HG02852 (cell line): Measurements from ENCODE around the gene SUSD1.

Experiments used
- ATAC-seq: cut with Tn5 transposase; IDR thresholded peaks from one replicate; pipeline ENCODE4 v1.9.1; 2021; ENCODE audit warnings: mild to moderate bottlenecking, moderate library complexity; ENCODE audit not compliant: unreplicated experiment

SUSD1 gene

GRCh38 chr9:112020680-112021596 lies 154.2 kb downstream of the SUSD1 start:
- peak; percentile 58 for ATAC-seq

DNA sequence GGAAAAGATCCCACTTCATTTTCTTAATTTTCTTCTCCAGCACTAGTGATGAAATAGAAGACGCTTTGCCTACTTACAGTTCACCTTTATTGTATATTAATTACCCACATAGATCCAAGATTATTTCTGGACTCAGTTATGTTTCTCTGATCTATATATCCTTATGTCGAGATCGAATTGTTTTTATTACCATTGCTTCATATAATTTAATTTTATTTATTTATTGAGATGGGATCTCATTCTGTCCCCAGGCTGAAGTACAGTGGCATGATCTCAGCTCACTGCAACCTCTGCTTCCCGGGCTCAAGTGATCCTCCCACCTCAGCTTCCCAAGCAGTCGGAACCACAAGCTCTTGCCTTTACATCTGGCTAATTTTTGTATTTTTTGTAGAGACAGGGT lies 157.2 kb downstream of the SUSD1 start:
- no peak for ATAC-seq

DNA sequence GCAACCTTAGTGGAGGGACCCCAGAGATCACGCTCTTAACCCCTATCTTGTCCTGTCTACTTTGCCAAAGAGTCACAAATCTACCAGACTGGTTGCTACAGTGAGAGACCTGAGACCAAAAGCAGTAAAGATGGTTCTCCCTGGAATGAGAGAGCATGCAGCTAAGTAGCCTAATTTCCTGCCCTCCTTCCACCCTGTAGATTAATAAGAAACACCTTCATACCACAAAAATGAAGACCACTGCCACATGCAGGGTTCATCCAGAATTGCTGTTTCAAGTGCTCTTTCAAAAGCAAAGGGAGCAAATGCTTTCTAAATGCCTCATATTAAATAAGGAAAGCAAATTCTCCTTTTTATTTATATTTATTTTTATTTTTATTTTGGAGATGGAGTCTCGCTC lies 159.4 kb downstream of the SUSD1 start:
- no peak for ATAC-seq

DNA sequence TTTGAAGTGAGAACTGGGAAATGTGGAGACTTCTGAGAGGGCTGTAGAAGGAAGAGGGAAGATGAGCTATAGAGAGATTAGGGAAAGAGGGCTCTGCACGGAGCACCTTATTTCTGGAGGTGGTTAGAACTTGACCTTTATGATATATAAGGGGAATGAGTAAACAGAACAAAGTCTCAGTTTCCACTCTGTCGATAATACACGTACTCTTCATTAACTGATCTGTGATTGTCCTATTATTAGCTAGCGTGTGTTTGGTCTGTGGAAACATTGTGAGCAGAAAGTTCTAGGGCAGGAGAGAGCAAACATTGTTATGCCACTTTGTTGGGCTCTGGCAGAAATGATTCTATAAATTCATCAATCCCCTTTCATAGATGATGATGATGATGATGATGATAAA lies 159.9 kb downstream of the SUSD1 start:
- ATAC-seq, result no peak

- no peak for ATAC-seq
Observed at GRCh38 chr9:112013266-112013665, 161.8 kb downstream of the SUSD1 start.

DNA sequence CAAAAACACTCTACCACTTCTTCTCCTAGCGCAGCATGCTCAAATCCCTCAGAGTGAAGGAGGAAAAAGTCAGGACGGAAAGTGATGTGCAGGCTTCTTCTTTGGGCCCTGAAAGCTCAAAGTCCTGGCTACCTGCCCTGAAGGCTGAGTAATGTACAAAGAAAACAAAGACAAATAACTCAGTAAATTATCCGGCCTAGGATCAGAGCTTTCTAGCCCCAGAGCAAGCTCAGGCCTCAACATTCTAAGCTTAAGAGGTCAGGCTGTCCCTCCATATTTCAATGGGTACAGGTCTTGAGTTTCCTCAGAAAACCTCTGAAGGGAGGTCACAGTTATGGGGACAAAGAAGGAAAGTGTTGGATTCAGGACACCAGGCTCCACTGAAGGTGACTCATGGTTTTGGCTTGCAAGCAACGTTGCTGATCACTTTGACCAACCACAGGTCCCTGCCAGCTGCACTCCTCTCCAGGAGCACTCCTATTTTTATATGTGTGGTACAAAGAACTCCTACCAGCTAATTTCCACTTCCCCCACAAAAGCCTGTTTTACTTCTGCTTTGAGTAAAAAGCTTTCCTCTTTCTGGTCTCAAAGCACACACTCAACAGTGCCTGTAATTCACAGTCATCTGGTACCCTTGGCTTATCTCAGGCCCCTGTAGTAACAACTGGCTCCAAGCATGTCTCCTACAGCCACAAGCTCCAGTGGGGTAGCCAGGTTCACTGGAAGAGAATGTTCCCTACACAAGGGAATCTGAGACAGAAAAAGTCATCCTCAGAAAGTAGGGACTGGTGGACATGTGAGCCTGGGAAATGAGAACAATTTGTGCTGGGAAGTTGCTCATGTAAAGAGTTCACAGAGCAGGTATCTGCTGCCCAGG lies 162.8 kb downstream of the SUSD1 start:
- peak; percentile 87 for ATAC-seq

GRCh38 chr9:112011051-112011620 lies 164.0 kb downstream of the SUSD1 start:
- no peak for ATAC-seq

DNA sequence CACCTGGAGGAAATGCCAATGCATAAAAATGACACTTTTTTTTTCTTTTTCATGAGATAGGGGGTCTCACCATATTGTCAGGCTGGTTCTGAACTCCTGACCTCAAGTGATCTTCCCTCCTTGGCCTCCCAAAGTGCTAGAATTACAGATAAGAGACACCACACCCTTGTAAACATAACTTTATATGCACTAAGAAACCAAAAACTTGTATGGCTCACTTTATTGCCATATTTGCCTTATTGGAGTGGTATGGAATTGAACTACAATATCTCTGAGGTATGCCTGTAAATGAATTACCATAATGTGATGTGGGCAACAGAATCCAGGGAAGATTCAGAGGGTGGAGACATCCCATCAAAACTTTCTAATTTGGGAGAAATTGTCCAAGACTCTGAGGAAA lies 164.6 kb downstream of the SUSD1 start:
- no peak for ATAC-seq

GRCh38 chr9:112009656-112010055 lies 165.4 kb downstream of the SUSD1 start:
- ATAC-seq, result no peak

DNA sequence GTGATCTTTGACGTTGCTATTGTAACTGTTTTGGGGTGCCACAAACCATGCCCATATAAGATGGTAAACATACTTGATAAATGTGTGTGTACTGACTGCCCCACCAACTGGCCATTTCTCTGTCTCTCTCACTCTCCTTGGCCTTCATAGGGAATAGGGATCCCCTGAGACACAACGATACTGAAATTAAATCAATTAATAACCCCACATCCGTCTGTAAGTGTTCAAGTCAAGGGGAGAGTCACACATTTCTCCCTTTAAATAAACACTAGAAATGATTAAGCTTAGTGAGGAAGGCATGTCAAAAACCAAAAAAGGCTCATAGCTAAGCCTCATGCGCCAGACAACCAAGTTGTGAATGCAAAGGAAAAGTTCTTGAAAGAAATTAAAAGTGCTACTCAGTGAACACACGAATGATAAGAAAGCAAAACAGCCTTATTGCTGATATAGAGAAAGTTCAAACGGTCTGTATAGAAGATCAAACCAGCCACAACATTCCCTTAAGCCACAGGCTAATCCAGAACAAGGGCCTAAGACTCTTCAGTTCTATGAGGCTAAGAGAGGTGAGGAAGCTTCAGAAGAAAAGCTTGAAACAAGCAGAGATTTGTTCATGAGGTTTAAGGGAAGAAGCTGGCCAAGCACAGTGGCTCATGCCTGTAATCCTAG lies 167.4 kb downstream of the SUSD1 start:
- no peak for ATAC-seq

DNA sequence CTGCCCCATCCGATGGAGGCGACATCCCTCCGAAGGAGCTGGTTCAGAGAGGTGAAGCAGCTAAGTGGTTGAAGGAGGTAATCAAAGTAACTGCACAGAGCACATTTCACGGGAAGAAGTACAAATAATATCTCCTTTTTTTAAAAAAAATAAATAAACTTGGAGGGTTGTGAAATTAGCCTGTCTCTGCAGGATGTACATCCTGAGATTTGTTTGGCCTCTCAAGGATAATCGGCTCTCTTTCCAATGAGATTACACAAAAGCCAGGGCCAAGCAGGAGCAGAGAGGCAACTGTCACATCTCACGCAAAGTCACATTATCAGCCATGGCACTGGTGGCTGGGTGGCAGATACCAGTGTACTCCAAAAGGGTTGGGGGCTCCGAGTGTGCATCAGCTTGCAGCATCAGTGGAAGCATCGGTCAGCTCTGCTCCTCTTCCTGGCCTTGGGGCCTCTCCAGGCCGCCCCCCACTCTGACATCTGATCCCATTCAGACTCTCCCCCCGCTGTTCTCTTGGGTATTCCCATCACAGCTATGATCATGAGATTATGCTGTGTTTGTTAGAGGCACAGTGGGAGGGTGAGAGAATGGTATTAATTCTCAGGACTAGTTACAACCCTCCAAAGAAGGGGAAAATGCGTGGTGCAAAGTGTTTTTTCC lies 168.6 kb downstream of the SUSD1 start:
- no peak for ATAC-seq

DNA sequence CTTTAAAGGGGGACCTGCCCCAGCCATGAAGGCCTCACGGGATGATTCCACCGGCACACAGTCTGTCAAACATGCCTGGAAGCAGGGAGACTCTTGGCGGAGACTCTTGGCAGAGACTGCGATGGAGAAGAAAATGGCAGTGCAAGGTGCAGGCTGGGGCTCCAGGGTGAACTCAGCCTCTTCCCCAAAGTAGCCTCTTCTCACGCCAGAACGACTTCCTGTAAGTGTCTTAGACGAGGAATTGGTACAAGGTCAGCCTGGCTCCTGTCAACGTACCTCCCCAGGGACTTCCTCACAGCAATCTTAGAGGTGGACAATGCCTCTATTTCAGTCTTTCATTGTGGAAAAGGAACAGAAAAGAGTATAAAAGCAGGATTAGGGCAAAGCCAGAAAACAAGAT lies 169.2 kb downstream of the SUSD1 start:
- ATAC-seq, result no peak

DNA sequence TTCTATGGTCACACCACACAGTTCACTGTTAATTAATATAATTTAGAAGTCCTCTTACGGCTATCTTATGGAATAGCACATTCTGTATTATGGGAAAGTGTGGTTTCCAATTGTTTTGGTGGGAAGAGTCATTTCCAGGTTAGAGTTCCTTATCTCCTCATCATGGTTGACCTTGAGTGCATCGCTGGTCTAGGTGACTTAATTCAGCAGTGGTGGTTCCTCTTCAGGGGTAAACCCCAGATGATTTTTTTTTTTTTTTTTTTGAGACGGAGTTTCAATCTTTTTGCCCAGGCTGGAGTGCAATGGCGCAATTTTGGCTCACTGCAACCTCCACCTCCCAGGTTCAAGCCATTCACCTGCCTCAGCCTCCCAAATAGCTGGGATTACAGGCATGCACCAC lies 171.6 kb downstream of the SUSD1 start:
- no peak for ATAC-seq

- no peak for ATAC-seq
Observed at GRCh38 chr9:112002847-112003457, 172.1 kb downstream of the SUSD1 start.

DNA sequence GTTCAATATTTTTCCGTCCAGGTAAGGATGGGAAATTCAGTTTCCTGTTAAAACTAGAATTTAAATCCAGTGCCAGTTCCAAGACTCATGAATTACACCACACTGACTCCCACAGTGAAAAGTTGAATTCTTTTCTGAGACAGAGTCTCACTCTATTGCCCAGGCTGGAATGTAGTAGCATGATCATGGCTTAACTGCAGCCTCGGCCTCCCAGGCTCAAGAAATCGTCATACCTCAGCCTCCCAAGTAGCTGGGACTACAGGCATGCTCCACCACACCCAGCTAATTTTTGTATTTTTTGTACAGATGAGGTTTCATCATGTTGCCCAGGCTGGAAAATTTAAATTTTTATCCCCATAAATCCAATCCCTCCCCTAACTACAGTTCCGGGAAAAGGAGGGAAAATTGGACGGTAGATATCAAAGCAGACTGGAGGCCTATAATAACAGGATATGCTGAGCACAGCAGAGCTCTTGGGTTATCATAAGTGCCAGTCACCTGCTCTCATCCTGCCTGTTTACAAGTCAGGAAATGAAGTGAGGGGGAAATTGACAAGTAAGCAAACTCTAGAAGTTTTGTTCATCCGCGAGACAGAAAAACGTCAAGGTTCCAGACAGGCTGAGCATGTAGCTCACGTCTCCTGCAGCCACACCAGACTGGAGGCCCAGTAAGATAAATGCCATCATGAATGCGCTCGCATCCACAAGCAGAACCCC lies 172.8 kb downstream of the SUSD1 start:
- no peak for ATAC-seq

DNA sequence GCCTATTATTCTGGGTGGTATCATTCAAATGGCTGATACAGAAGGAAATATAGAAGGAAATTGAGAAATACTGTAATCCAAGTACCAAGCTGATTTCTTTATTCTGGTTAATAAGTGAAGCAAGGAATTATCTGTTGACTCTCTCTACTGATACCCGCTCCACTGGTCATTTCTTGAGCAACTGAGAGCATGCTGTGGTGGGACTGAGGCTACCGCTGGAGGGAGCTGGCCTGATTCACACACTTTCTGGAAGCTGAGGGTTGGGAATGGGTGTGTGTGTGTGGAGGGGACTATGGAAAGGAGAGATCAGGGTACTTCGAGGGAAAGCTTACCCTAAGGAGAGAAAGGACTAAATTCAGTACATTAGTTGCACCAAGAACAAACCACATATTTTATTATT lies 174.4 kb downstream of the SUSD1 start:
- ATAC-seq, result no peak

GRCh38 chr9:111999319-111999718 lies 175.8 kb downstream of the SUSD1 start:
- ATAC-seq, result no peak

DNA sequence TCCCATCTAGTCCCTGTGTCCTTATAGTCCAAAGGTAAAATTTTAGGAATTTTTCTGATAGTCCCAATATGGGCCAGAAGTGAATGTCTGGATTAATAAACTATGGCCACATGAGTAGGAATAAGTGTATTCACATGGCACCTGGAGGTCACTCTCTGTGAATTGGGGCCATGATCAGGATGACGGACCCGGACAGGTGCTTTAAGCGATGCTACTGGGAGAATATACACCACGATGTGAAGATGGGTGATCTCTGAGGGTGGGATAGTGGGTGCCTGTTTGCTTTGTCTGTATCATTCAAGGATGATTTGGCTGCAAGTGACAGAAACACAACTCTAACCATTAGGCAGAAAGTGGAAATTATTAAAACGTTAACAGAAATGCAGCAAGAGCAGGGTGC lies 177.3 kb downstream of the SUSD1 start:
- ATAC-seq, result no peak

- ATAC-seq, result no peak
Observed at GRCh38 chr9:111994831-111995458, 180.2 kb downstream of the SUSD1 start.
